Progenitor cell of endocrine pancreas (in vitro differentiated cells): ENCODE measurements around the gene PRRC2B. TPM values are rescaled to one million over a fixed set of nuclear protein-coding genes. Genes with fewer than 3 reads are reported as not detected.
A peak's percentile ranks its signal among the peaks of the same experiment; 100 is the strongest.

Experiments used
- DNase-seq: peaks from one replicate; pipeline ENCODE4 v3.0.0; 2021; ENCODE audit warnings: low spot score; ENCODE audit not compliant: unreplicated experiment
- H3K27ac Mint-ChIP-seq: 2 replicates; pipeline ENCODE4 v1.8.0; 2021; ENCODE audit warnings: mild to moderate bottlenecking, moderate library complexity, mixed read lengths
- H3K27me3 Mint-ChIP-seq: 2 replicates; pipeline ENCODE4 v1.8.0; 2021; ENCODE audit warnings: mixed read lengths
- H3K36me3 Mint-ChIP-seq: 2 replicates; pipeline ENCODE4 v1.8.0; 2022; ENCODE audit warnings: mixed read lengths; ENCODE audit not compliant: insufficient read depth
- H3K4me1 Mint-ChIP-seq: 2 replicates; pipeline ENCODE4 v1.8.0; 2021; ENCODE audit warnings: low read depth, mixed read lengths
- H3K4me3 Mint-ChIP-seq: 2 replicates; pipeline ENCODE4 v1.8.0; 2021; ENCODE audit warnings: low read depth, mild to moderate bottlenecking, moderate library complexity, mixed read lengths
- H3K9me3 Mint-ChIP-seq: 2 replicates; pipeline ENCODE4 v1.8.0; 2021; ENCODE audit warnings: low read depth, mixed read lengths
- total RNA-seq: library from RNA; stranded (reverse); gene quantifications from 2 replicates; pipeline ENCODE4 v1.2.1, GENCODE V29; 2021
- TF ChIP-seq, protein P1 (sequence below): fragments of 200-600 bp; sonication (generic); IDR thresholded peaks from one replicate; pipeline ENCODE4 v1.5.0; 2021; ENCODE audit warnings: antibody characterized with exemption, mild to moderate bottlenecking; ENCODE audit not compliant: unreplicated experiment

PRRC2B gene
- total RNA-seq, 1 donor from 2014 or later: 460 TPM

DNA sequence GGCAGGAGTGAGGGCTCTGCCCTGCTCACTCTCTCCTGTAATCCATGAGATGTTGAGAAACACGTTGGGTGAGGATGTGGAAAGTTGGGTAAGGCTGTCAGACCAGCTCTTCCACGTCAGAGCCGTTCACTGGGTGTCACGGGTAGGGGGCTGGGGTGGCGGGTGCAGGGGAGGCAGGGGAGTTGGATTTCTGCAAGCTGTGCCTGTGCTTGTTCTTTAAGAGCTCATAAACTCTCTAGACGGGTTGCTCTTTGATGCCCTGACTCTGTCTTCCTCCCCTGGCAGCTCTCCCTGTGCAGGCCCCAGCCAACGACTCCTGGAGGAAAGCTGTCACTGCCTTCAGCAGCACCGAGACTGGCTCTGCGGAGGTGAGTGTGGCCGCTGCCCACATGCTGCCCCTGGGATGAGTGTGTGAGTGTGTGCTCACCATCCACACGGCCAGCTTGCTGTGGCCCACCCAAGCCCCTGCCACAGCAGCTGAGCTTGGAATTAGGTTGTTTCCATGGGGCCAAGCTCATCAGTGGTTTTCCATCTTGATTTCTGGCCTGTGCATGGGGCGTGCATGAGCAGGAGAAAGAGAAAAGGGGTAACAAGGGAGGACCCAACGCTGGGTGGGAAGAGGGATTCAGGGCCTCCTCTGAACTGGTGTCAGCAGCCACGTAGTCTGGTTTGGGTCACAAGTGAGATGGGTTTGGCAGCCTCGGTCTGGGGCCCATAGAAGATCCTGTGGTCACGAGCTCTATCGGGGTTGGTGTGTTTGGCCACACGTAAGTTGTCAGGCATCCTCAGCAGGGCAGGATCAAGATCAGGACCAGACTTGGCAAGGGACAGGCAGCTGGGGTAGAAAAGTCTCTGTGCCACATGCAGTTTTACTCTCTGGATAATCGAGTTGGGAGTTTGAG, 87.8 kb downstream of the PRRC2B start:
- Mint-ChIP-seq H3K36me3 (peaks cover 28% of the 10 kb centered on the region), H3K4me1 (no peaks in the 10 kb centered on the region), H3K9me3 (no peaks in the 10 kb centered on the region), H3K4me3 (no peak overlapping the region), H3K27me3 (no peaks in the 10 kb centered on the region), H3K27ac (peak overlapping the region; percentile 47)
- TF ChIP-seq, protein P1, sequence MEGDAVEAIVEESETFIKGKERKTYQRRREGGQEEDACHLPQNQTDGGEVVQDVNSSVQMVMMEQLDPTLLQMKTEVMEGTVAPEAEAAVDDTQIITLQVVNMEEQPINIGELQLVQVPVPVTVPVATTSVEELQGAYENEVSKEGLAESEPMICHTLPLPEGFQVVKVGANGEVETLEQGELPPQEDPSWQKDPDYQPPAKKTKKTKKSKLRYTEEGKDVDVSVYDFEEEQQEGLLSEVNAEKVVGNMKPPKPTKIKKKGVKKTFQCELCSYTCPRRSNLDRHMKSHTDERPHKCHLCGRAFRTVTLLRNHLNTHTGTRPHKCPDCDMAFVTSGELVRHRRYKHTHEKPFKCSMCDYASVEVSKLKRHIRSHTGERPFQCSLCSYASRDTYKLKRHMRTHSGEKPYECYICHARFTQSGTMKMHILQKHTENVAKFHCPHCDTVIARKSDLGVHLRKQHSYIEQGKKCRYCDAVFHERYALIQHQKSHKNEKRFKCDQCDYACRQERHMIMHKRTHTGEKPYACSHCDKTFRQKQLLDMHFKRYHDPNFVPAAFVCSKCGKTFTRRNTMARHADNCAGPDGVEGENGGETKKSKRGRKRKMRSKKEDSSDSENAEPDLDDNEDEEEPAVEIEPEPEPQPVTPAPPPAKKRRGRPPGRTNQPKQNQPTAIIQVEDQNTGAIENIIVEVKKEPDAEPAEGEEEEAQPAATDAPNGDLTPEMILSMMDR: no peak
- DNase-seq: no peak

DNA sequence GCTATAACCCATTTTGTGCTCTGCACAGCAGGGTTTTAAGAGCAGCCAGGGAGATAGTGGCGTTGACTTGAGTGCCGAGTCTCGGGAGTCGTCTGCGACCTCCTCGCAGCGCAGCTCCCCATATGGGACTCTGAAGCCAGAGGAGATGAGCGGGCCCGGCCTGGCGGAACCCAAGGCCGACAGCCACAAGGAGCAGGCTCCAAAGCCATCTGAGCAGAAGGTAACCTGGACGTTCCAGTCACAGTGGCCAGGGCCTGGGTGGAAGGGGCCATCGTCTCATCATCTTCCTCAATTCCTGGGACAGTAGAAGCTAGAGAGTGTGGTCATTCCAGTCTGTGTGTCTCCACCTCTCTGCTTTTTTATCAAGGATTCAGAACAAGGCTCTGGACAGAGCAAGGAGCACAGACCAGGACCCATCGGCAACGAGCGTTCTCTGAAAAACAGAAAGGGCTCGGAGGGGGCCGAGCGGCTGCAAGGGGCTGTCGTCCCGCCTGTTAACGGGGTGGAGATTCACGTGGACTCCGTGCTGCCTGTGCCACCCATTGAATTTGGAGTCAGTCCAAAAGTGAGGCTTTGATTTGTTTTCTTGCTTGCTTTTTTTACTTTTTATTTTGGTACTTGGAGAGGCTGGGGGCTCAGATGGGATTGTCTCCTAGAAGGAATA, 88.6 kb downstream of the PRRC2B start:
- Mint-ChIP-seq H3K4me1 (no peaks in the 10 kb centered on the region), H3K36me3 (peaks cover 29% of the 10 kb centered on the region), H3K27ac (peak overlapping the region; percentile 47), H3K9me3 (no peaks in the 10 kb centered on the region), H3K4me3 (no peak overlapping the region), H3K27me3 (no peaks in the 10 kb centered on the region)
- DNase-seq: no peak
- TF ChIP-seq, protein P1: no peak

DNA sequence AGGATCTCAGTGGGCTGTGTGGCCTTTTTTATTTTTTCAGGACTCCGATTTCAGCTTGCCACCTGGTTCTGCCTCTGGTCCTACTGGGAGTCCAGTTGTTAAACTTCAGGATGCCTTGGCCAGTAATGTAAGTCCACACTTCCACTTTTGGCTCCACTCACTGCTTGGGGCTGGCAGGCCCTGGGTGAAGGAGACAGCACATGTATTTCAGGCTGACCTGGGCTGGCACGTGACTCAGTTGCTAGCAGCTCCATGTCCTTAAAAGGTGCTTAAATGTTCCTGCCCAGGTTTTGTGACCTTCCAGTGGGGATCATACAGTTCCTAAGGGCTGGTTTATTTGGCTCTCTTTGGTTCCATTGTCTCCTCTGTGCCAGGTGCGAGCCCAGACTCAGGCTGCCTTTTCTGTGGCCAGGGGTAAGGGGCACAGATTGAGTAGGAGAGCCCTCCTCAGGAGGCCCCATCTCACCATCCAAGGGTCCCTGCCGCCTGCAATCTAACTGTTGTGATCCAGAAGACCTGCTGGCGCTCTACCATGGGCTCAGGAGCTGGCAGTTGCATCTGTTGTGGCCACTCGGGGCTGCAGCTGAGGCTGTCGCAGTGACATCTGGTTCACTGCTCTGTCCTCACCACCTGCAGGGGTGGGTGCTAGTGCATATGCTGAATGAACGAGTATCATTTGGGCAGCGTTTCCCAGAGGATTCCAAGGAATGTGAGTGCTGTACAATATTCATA, 89.6 kb downstream of the PRRC2B start:
- Mint-ChIP-seq H3K9me3 (no peaks in the 10 kb centered on the region), H3K4me3 (no peak overlapping the region), H3K27me3 (no peaks in the 10 kb centered on the region), H3K36me3 (peaks cover 32% of the 10 kb centered on the region), H3K4me1 (no peaks in the 10 kb centered on the region), H3K27ac (no peak overlapping the region)
- DNase-seq: no peak
- TF ChIP-seq, protein P1: no peak

DNA sequence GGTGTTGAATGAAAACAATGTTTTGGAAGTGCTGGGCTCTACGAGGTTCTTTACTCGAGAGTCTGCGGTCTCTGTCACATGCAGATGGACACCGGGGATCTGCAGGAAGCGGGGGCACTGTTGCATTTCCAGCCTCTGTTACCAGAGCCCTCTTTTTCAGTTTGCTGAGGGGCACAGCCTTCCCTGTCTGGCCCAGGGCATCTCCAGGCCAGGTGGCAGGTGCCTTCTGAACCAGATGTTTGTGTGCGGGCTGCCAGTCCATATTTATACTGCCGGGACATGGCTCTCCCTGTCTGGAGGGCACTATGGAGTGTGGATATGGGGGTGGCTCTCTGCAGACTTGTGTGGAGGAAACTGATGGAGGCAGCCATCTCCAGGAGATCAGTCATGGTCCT, 90.2 kb downstream of the PRRC2B start:
- no peak for DNase-seq
- Mint-ChIP-seq H3K27me3 (no peaks in the 10 kb centered on the region), H3K36me3 (peaks cover 33% of the 10 kb centered on the region), H3K4me1 (no peaks in the 10 kb centered on the region), H3K4me3 (no peak overlapping the region), H3K9me3 (no peaks in the 10 kb centered on the region), H3K27ac (peak overlapping the region; percentile 56)
- TF ChIP-seq, protein P1: no peak

DNA sequence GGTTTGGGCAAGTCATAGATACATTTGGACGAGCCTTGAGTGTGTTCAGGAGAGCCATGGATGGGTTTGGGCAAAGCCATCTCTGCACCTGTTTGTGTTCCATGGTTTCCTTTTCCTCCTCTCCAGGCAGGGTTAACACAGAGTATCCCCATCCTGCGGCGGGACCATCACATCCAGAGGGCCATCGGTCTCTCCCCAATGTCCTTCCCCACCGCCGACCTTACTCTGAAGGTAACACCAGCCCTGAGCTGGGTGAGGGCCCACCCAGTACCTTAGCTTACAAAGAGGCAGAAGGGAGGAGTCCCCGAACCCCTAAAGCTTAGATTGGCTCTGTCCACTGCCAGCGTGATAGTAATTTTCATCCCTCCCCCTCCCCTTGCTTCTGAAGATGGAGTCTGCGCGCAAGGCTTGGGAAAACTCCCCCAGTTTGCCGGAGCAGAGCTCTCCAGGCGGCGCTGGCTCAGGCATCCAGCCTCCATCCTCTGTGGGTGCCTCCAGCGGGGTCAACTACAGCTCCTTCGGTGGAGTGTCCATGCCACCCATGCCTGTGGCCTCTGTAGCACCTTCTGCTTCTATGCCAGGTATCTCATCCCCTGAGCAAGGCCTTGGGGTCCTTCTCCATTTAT, 90.8 kb downstream of the PRRC2B start:
- H3K27me3 Mint-ChIP-seq: no peaks in the 10 kb centered on the region
- H3K36me3 Mint-ChIP-seq: peaks cover 31% of the 10 kb centered on the region
- DNase-seq: no peak
- no peaks in the 10 kb centered on the region for H3K4me1 Mint-ChIP-seq
- no peaks in the 10 kb centered on the region for H3K9me3 Mint-ChIP-seq
- no peak overlapping the region for H3K4me3 Mint-ChIP-seq
- peak overlapping the region; percentile 56 for H3K27ac Mint-ChIP-seq
- TF ChIP-seq, protein P1: no peak
